SU-DHL-6 (cell line): ENCODE data around the gene NFE2.

Source experiments
- H2AFZ ChIP-seq: fragments of 200-600 bp; sonication (generic); 2 replicates; pipeline ENCODE4 v1.6.1; 2014; ENCODE audit warnings: low read depth, mild to moderate bottlenecking, moderate library complexity, mixed read lengths, antibody characterized with exemption, low read length; ENCODE audit not compliant: severe bottlenecking
- H3F3A ChIP-seq: fragments of 200-600 bp; shearing (Covaris generic); 2 replicates; pipeline ENCODE4 v1.6.0; 2016; ENCODE audit warnings: antibody characterized with exemption, mild to moderate bottlenecking; ENCODE audit not compliant: insufficient read depth
- H3K27ac ChIP-seq: fragments of 200-600 bp; sonication (generic); 2 replicates; pipeline ENCODE4 v1.5.1; 2016; ENCODE audit warnings: low read depth, mild to moderate bottlenecking, low read length, moderate library complexity, mixed read lengths
- H3K27me3 ChIP-seq: fragments of 200-600 bp; sonication (generic), shearing (Covaris generic); 2 replicates; pipeline ENCODE4 v1.6.0; 2014; ENCODE audit warnings: mild to moderate bottlenecking, low read length
- H3K36me3 ChIP-seq: fragments of 200-600 bp; sonication (generic); 2 replicates; pipeline ENCODE4 v1.6.1; 2014; ENCODE audit warnings: mild to moderate bottlenecking, low read length, mixed read lengths
- H3K4me2 ChIP-seq: fragments of 300-600, 200-600 bp; shearing (Covaris generic), sonication (generic); 2 replicates; pipeline ENCODE4 v1.6.0; 2014; ENCODE audit warnings: low read length, low read depth, mild to moderate bottlenecking; ENCODE audit not compliant: poor library complexity, severe bottlenecking
- H3K4me3 ChIP-seq: fragments of 200-600 bp; sonication (generic); 2 replicates; pipeline ENCODE4 v1.5.1; 2014; ENCODE audit warnings: antibody characterized with exemption, low read length, mild to moderate bottlenecking, mixed read lengths; ENCODE audit not compliant: insufficient read depth, poor library complexity, severe bottlenecking
- H3K79me2 ChIP-seq: fragments of 200-600 bp; sonication (generic); 2 replicates; pipeline ENCODE4 v1.6.1; 2014; ENCODE audit warnings: mild to moderate bottlenecking, low read length, moderate library complexity; ENCODE audit not compliant: insufficient read depth
- H3K9ac ChIP-seq: fragments of 200-600 bp; sonication (generic); 2 replicates; pipeline ENCODE4 v1.7.0; 2014; ENCODE audit warnings: mild to moderate bottlenecking, low read length
- H3K9me2 ChIP-seq: fragments of 200-600 bp; sonication (generic); replicated peaks from 2 replicates; pipeline ENCODE4 v1.6.1; 2014; ENCODE audit warnings: low read length; ENCODE audit not compliant: insufficient read depth
- H3K9me3 ChIP-seq: fragments of 200-600 bp; sonication (generic); 2 replicates; pipeline ENCODE4 v1.6.1; 2014; ENCODE audit warnings: low read length, mixed read lengths; ENCODE audit not compliant: insufficient read depth
- H4K20me1 ChIP-seq: fragments of 200-600 bp; sonication (generic); 2 replicates; pipeline ENCODE4 v1.6.1; 2014; ENCODE audit warnings: low read depth, mild to moderate bottlenecking, antibody characterized with exemption, low read length, moderate library complexity, mixed read lengths
- EZH2phosphoT487 ChIP-seq: fragments of 200-600 bp; sonication (generic), shearing (Covaris generic); conservative IDR thresholded peaks from 2 replicates; pipeline ENCODE4 v1.6.1; 2018; ENCODE audit warnings: mild to moderate bottlenecking, antibody characterized with exemption, low read length, moderate library complexity, mixed read lengths
- TF ChIP-seq, protein P1 (sequence below): fragments of 200-600 bp; sonication (generic); IDR thresholded peaks from one replicate; pipeline ENCODE4 v1.5.1; 2017; ENCODE audit warnings: antibody characterized with exemption, mild to moderate bottlenecking, low read length, moderate library complexity; ENCODE audit not compliant: insufficient read depth, poor library complexity, severe bottlenecking

NFE2 gene

DNA sequence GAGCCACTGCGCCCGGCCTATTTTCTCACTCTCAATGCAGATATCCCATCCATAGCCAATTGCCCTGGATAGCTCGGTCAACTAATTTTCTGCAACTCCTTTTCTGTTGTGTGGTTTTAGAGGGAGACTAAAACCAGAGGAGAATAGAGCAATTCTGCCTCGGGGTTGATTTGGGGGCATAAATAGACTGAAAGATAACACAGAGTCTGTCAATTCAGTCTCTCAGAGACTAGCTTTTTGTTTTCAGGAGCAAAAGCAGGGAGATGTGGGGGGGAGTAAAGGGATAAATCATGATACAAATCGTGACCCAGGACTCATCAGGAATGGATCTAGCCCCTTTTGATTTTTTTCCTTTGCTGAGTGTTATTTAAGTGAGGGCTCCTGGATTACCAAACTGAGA, 30.6 kb upstream of the NFE2 start:
- no peak overlapping the region for H2AFZ ChIP-seq
- H3K4me2 ChIP-seq = no peak overlapping the region
- peaks cover 3% of the 10 kb centered on the region; the same call in 1 of the 2 replicates for H3K79me2 ChIP-seq
- TF ChIP-seq, protein P1, sequence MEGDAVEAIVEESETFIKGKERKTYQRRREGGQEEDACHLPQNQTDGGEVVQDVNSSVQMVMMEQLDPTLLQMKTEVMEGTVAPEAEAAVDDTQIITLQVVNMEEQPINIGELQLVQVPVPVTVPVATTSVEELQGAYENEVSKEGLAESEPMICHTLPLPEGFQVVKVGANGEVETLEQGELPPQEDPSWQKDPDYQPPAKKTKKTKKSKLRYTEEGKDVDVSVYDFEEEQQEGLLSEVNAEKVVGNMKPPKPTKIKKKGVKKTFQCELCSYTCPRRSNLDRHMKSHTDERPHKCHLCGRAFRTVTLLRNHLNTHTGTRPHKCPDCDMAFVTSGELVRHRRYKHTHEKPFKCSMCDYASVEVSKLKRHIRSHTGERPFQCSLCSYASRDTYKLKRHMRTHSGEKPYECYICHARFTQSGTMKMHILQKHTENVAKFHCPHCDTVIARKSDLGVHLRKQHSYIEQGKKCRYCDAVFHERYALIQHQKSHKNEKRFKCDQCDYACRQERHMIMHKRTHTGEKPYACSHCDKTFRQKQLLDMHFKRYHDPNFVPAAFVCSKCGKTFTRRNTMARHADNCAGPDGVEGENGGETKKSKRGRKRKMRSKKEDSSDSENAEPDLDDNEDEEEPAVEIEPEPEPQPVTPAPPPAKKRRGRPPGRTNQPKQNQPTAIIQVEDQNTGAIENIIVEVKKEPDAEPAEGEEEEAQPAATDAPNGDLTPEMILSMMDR = no peak
- TF ChIP-seq EZH2phosphoT487 = no peak
- no peak overlapping the region for H3K9ac ChIP-seq
- H3K27me3 ChIP-seq = no peaks in the 10 kb centered on the region
- no peaks in the 10 kb centered on the region for H3K9me3 ChIP-seq
- no peak overlapping the region for H3K27ac ChIP-seq
- no peaks in the 10 kb centered on the region for H3F3A ChIP-seq
- H3K9me2 ChIP-seq = no peaks in the 10 kb centered on the region
- H3K36me3 ChIP-seq = no peaks in the 10 kb centered on the region
- H4K20me1 ChIP-seq = peaks cover 4% of the 10 kb centered on the region; the same call in 1 of the 2 replicates
- no peak overlapping the region for H3K4me3 ChIP-seq

DNA sequence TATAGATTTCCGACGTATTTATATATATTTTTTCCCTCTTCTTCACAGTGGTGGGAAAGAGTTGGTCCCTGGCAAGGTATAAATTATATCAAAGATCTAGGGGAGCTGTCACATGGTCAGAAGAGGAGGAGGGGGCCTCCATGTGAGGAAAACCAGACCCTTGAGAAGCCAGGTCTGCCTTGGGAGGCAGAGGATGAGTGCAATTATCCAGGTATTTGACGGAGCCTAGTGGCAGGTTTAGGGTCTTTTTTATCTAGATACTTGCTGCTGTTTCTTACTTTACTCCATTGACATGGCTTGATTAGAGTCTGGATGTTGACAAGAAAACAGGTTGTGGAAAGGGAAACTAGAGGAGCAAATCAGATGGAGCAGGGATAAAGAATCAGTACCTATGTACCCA, 29.6 kb upstream of the NFE2 start:
- no peaks in the 10 kb centered on the region for H3K9me2 ChIP-seq
- no peak overlapping the region for H2AFZ ChIP-seq
- no peaks in the 10 kb centered on the region for H3K36me3 ChIP-seq
- H3K79me2 ChIP-seq = peaks cover 8% of the 10 kb centered on the region
- no peak for TF ChIP-seq EZH2phosphoT487
- TF ChIP-seq, protein P1 = no peak
- H3K4me3 ChIP-seq = no peak overlapping the region
- peaks cover 4% of the 10 kb centered on the region; the same call in 1 of the 2 replicates for H4K20me1 ChIP-seq
- no peak overlapping the region for H3K27ac ChIP-seq
- H3K4me2 ChIP-seq = no peak overlapping the region
- no peaks in the 10 kb centered on the region for H3F3A ChIP-seq
- H3K27me3 ChIP-seq = no peaks in the 10 kb centered on the region
- H3K9ac ChIP-seq = no peak overlapping the region
- no peaks in the 10 kb centered on the region for H3K9me3 ChIP-seq

DNA sequence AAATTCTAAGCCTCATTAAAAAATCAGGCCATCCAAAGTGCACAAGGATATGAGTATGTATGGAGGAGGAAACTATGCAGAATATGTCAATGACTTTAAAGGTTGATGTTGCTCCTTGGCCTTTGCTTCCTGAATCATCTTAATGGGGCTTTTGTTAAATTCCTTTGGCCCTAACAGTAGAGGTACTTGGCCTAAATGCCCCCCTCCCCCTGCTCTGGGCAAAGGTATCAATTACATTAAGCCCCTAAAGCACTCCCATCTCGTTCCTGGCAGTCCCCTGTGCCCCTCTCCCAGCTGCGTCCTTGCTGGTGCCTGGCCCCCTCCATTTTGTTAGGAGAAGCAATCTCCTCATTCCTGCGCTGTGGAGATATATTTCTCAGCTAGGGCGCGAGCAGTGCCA, 28.9 kb upstream of the NFE2 start:
- H3K27ac ChIP-seq = no peak overlapping the region
- no peaks in the 10 kb centered on the region for H3K36me3 ChIP-seq
- H4K20me1 ChIP-seq = peaks cover 4% of the 10 kb centered on the region; the same call in 1 of the 2 replicates
- H3K79me2 ChIP-seq = peaks cover 11% of the 10 kb centered on the region
- H3F3A ChIP-seq = no peaks in the 10 kb centered on the region
- no peak for TF ChIP-seq EZH2phosphoT487
- TF ChIP-seq, protein P1 = no peak
- H3K9ac ChIP-seq = no peak overlapping the region
- H2AFZ ChIP-seq = no peak overlapping the region
- no peaks in the 10 kb centered on the region for H3K9me3 ChIP-seq
- H3K9me2 ChIP-seq = no peaks in the 10 kb centered on the region
- H3K27me3 ChIP-seq = no peaks in the 10 kb centered on the region
- no peak overlapping the region for H3K4me2 ChIP-seq
- no peak overlapping the region for H3K4me3 ChIP-seq
